DND-41 (cell line): ENCODE results near the gene KLF18.

ENCODE experiments used
- ATAC-seq: fragments of 200-7000 bp; cut with Tn5 transposase; 3 replicates; pipeline ENCODE4 v1.9.1; 2021; ENCODE audit warnings: low read depth; ENCODE audit not compliant: insufficient read depth
- DNase-seq: peaks from one replicate; pipeline ENCODE4 v3.0.0-alpha.2; 2020
- H2AFZ ChIP-seq: 2 replicates; pipeline ENCODE4 v1.6.0; 2012; ENCODE audit warnings: low read depth, low read length
- H3K27ac ChIP-seq: 2 replicates; pipeline ENCODE4 v1.5.1; 2012; ENCODE audit warnings: low read length, inconsistent platforms
- H3K27me3 ChIP-seq: fragments of 200-600 bp; sonication (generic); 2 replicates; pipeline ENCODE4 v1.6.0; 2012; ENCODE audit warnings: low read length, mild to moderate bottlenecking, inconsistent platforms; ENCODE audit not compliant: insufficient read depth, poor library complexity
- H3K36me3 ChIP-seq: 2 replicates; pipeline ENCODE4 v1.5.1; 2012; ENCODE audit warnings: low read length, inconsistent platforms; ENCODE audit not compliant: insufficient read depth
- H3K4me1 ChIP-seq: 2 replicates; pipeline ENCODE4 v1.5.1; 2012; ENCODE audit warnings: mild to moderate bottlenecking, low read length; ENCODE audit not compliant: insufficient read depth
- H3K4me2 ChIP-seq: 2 replicates; pipeline ENCODE4 v1.6.0; 2012; ENCODE audit warnings: mild to moderate bottlenecking, moderate library complexity, low read length, inconsistent platforms; ENCODE audit not compliant: insufficient read depth
- H3K4me3 ChIP-seq, 2 experiments: fragments of 200-600 bp in 1 of 2; shearing (Covaris generic) in 1 of 2; 2 replicates each; pipeline ENCODE4 v1.5.1; 2012 to 2016; ENCODE audit warnings: inconsistent platforms in 2 of 2, low read length in 2 of 2, mild to moderate bottlenecking in 2 of 2, low read depth in 1 of 2, moderate library complexity in 1 of 2
- H3K79me2 ChIP-seq: 2 replicates; pipeline ENCODE4 v1.6.0; 2012; ENCODE audit warnings: low read length, inconsistent platforms; ENCODE audit not compliant: insufficient read depth
- H3K9ac ChIP-seq: 2 replicates; pipeline ENCODE4 v1.6.0; 2012; ENCODE audit warnings: low read depth, mild to moderate bottlenecking, inconsistent platforms, low read length, moderate library complexity
- H3K9me3 ChIP-seq: 2 replicates; pipeline ENCODE4 v1.5.1; 2012; ENCODE audit warnings: low read length, moderate library complexity, mild to moderate bottlenecking, inconsistent platforms; ENCODE audit not compliant: insufficient read depth, severe bottlenecking
- H4K20me1 ChIP-seq: 2 replicates; pipeline ENCODE4 v1.6.0; 2012; ENCODE audit warnings: low read length; ENCODE audit not compliant: insufficient read depth
- EZH2 ChIP-seq: IDR thresholded peaks from 3 replicates; pipeline ENCODE4 v1.6.1; 2012; ENCODE audit warnings: borderline replicate concordance, low read depth, mild to moderate bottlenecking, moderate library complexity, low read length, inconsistent platforms; ENCODE audit not compliant: severe bottlenecking
- TF ChIP-seq, protein P1 (sequence below): IDR thresholded peaks from 2 replicates; pipeline ENCODE4 v1.5.1; 2012; ENCODE audit warnings: borderline replicate concordance, low read length, moderate library complexity, mild to moderate bottlenecking; ENCODE audit not compliant: poor library complexity, severe bottlenecking; ENCODE audit errors: extremely low read depth

The KLF18 gene

DNA sequence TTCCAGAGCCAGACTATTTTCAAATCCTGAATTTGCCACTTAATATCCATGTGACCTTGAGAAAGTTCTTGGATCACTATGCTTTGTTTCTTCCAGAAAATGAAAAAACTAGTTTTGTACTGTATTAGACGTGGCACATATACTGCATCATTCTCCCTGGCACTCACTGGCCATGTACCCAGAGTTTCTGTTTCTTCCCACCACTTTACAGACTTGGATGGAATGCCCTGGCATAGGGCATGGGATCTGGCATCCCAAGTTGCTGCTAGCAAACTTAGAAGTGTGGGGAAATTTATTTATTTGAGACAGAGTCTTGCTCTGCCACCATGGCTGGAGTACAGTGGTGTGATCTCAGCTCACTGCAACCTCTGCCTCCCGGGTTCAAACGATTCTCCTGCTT is 10.0 kb downstream of the KLF18 start:
- H3K79me2 ChIP-seq: no peaks in the 10 kb centered on the region
- peaks cover 7% of the 10 kb centered on the region; the same call in 1 of the 2 replicates for H3K4me1 ChIP-seq
- no peak for ATAC-seq
- H3K4me2 ChIP-seq: no peak overlapping the region
- H3K27ac ChIP-seq: no peak overlapping the region
- DNase-seq: no peak
- no peaks in the 10 kb centered on the region for H3K9me3 ChIP-seq
- no peaks in the 10 kb centered on the region for H3K36me3 ChIP-seq
- H3K4me3 ChIP-seq: no peak overlapping the region
- H4K20me1 ChIP-seq: no peaks in the 10 kb centered on the region
- H2AFZ ChIP-seq: no peak overlapping the region
- no peak overlapping the region for H3K9ac ChIP-seq
- peaks cover 21% of the 10 kb centered on the region for H3K27me3 ChIP-seq
- TF ChIP-seq, protein P1, sequence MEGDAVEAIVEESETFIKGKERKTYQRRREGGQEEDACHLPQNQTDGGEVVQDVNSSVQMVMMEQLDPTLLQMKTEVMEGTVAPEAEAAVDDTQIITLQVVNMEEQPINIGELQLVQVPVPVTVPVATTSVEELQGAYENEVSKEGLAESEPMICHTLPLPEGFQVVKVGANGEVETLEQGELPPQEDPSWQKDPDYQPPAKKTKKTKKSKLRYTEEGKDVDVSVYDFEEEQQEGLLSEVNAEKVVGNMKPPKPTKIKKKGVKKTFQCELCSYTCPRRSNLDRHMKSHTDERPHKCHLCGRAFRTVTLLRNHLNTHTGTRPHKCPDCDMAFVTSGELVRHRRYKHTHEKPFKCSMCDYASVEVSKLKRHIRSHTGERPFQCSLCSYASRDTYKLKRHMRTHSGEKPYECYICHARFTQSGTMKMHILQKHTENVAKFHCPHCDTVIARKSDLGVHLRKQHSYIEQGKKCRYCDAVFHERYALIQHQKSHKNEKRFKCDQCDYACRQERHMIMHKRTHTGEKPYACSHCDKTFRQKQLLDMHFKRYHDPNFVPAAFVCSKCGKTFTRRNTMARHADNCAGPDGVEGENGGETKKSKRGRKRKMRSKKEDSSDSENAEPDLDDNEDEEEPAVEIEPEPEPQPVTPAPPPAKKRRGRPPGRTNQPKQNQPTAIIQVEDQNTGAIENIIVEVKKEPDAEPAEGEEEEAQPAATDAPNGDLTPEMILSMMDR: no peak
- no peak for TF ChIP-seq EZH2

DNA sequence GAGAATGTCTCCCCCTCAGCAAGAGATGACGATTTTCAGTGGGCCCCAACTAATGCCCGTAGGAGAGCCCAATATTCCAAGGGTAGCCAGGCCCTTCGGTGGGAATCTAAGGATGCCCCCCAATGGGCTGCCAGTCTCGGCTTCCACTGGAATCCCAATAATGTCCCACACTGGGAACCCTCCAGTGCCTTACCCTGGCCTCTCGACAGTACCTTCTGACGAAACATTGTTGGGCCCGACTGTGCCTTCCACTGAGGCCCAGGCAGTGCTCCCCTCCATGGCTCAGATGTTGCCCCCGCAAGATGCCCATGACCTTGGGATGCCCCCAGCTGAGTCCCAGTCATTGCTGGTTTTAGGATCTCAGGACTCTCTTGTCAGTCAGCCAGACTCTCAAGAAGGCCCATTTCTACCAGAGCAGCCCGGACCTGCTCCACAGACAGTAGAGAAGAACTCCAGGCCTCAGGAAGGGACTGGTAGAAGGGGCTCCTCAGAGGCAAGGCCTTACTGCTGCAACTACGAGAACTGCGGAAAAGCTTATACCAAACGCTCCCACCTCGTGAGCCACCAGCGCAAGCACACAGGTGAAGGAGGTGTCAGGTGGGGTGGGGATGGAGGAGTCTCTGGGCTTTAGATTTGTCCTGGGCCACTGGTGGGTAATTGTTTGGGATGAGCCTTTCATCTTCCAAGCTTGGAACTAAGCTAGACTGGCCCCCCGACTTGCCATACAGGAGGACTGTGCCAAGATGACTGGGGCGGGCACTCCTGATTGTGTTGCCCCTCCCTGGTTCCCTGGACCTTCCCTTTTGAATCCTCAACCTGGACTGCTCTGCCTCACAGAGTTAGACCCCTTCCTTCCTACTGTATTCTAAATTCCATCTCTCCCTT is 11.6 kb downstream of the KLF18 start:
- DNase-seq (no peak), ATAC-seq (no peak)
- H3K36me3 ChIP-seq: no peaks in the 10 kb centered on the region
- H3K79me2 ChIP-seq: no peaks in the 10 kb centered on the region
- TF ChIP-seq, protein P1: no peak
- TF ChIP-seq EZH2: no peak
- H3K27me3 ChIP-seq: peaks cover 18% of the 10 kb centered on the region
- no peak overlapping the region for H3K4me2 ChIP-seq
- no peak overlapping the region for H3K4me3 ChIP-seq
- peaks cover 7% of the 10 kb centered on the region; the same call in 1 of the 2 replicates for H3K4me1 ChIP-seq
- no peak overlapping the region for H3K27ac ChIP-seq
- no peaks in the 10 kb centered on the region for H4K20me1 ChIP-seq
- H3K9me3 ChIP-seq: no peaks in the 10 kb centered on the region
- no peak overlapping the region for H3K9ac ChIP-seq
- H2AFZ ChIP-seq: no peak overlapping the region

DNA sequence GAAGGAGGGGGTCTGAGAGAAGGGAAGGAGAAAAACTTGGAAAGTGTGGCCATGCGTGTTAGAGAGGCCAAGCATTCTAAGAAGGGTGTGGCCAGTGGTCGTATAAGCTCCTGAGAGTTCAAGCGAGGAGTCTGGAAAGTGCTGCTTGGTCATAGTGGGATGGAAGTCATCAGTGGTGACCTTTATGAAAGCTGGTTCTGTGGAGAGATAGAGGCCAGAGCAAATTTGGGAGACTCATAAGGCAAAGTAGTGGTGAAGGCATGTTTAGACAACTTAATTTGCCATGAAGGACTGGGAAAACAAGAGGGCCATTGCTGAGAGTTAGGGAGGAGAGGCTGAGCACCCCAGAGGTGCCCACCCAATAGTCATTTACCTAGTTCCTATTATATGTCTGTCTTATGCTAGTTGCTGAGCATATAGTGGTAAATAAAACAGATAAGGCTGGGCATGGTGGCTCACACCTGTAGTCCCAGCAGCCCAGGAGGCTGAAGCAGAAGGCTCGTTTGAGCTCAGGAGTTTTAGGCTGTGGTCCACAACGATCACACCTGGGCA is 21.0 kb downstream of the KLF18 start:
- Histone ChIP-seq H3K36me3 (no peaks in the 10 kb centered on the region), H3K4me3 (no peak overlapping the region), H2AFZ (no peak overlapping the region), H3K4me2 (no peak overlapping the region), H4K20me1 (no peaks in the 10 kb centered on the region), H3K27ac (no peak overlapping the region), H3K4me1 (no peaks in the 10 kb centered on the region), H3K9ac (no peak overlapping the region), H3K9me3 (no peaks in the 10 kb centered on the region), H3K27me3 (peaks cover 4% of the 10 kb centered on the region), H3K79me2 (no peaks in the 10 kb centered on the region)
- DNase-seq (no peak), ATAC-seq (no peak)
- TF ChIP-seq EZH2: no peak
- TF ChIP-seq, protein P1: no peak
